ENCODE data around the gene VPS13A.
A peak's percentile ranks its signal among the peaks of the same experiment; 100 is the strongest.
"Not testable (repeated sequence)": the region's sequence is repeated elsewhere in the genome, so short reads cannot be mapped to it uniquely, and the experiment has no call there.

VPS13A gene

DNA sequence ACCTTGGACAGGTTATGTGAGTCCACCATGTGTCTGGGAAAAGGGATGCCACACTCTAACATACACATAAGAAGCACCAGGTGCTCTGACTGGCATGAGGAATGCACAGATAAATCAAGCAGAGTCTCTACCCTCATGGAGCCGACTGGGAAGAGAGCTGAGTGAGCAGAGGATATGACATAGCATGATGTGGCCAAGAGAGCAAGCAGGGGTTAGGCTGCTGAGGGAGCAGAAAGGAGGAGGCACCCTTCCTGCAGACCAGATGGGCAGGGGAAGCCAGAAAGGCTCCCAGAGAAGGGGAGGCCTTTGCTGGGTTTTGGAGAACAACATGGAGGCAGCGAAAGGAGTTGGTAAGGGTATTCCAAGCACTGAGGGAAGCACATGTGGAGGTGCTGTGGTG, 247.7 kb downstream of the VPS13A start:
- no peak for DNase-seq (ENCODE audit: low spot score)

DNA sequence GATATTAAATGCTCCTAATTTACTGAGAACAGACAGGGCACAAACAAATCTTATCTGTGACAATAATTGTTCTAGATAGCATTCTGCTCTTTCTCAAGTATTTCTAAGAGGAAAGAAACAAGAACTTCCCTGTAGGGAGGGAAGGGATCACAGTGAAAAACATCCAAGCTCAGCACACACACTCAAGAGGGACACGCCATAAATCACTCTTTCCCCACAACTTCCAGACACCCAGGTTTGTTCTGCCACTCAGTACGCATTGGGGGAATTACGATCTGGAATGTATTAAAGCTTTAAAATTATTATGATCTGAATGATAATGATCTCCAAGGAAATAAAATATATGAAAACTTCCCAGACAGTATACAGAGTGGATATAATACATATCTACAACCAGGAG, 249.4 kb downstream of the VPS13A start:
- DNase-seq (ENCODE audit: low spot score) = no peak

DNA sequence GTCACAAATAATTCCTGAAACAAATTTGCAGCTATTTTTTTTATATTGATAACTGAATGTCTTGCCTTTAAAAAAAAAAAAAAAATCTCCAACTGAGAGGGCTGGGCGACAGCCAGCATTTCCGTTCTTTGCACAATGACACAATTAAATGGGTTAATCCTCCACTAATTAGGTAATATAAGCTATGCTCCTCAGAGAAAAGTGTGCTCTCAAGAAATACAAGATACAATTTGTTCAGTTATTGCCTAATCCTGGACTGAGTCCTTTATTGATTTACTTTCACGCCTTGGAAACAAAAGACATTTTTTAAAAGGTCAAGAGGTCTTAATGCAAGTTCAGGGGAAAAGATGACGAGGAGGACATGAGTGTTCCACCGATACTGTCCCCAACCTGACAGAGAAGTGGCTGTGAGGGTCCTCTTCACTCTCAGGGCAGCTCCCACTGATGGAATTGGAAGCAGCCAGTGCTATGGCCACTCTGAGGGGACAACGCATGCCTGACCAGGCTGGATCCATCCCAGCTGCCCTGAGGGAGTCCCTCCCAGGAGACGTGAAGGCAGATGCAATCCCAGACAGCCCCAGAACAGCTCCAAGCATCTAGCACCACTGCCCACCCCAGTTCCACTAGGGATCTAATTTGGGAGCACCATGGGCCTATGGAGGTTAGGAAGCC, 250.1 kb downstream of the VPS13A start:
- no peak for DNase-seq (ENCODE audit: low spot score)

DNA sequence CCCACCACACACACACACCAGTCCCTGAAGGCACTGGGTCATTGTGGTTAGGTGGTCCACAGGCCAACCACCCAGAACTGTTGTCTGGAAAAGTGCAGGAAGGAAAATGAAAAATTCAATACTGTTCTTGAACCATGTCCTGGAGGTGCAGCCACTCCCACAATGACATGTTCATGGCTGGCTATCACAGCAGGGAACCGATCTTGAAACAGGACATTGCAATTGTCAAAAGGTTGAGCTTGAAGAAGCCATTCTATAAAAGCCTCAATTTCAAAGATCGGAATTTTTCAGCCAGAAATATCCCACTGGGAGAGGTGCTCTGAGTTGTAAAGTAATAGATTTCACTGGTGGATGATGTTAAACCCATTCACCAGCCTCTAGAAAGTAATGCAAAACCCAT, 252.6 kb downstream of the VPS13A start:
- no peak for DNase-seq (ENCODE audit: low spot score)

DNA sequence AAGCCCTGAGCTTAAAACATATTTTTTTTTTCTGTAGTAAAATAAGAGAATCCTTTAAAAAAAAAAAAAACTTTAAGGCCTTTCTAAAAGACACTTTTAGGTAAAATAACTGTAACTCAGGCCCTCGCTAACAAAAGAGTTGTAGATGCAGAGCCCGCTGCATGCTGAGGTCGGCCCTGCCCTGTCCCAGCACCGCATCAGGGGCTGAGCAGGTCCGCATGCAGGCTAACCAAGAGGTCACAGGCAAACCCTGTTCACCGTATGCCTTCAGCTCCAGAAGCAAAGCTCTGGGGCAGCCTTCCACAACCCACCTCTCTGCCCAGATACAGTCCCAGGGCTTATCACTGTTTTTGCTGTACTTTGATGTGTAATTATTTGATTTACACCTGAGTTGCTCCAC, 254.7 kb downstream of the VPS13A start:
- DNase-seq (ENCODE audit: low spot score) = no peak

DNA sequence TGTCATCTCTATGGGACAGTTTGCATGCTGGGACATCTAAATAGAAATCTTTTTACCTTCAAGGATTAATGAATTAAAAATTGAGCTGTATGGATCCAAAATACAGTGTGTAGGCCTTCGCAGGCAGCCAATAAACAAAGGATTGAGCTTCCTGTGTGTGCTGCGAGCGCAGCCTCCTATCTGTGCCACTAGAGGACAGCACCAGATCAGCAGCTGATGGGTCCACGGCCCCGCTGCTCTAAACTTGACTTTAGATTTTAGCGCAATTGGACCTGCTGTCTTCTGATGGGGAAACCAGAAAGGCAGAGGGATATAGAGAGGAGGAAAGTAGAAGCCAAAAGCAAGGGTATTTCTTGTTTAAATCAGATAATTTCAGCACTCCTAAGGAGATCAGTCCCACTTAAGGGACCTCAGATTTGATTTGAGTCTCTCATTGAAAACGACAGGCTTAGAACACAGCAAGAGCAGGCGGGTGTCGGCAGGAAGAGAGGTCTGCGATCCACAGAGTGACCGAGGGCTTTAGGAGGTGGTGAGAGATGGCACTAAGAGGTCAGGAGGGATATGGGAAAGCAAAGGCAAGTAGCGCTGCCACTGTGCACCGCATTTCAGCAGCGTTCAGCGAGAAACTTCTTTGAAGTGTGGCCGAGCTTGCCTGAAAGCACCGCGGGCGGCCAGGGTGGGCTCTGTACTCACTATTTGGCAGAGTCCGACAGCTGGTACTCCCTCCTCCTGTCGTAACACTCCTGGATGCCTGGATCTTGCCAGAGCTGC, 256.5 kb downstream of the VPS13A start:
- DNase-seq (ENCODE audit: low spot score) = peak; percentile 73

DNA sequence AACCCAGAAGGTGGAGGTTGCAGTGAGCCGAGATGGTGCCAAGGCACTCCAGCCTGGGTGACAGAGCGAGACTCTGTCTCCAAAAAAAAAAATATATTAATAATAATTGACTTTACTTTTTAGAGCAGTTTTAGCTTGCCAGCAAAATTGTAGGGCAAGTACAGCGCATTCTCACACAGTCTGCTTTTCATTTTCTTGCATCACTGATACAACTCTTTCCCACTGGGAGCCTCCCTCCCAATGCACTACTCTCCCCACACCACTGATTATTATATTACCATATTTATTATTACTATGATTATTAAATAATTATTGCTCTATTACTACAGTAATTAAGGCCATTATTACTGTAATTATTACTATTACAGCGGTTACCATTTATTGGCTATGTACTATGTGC, 257.9 kb downstream of the VPS13A start:
- DNase-seq (ENCODE audit: low spot score) = no peak

DNA sequence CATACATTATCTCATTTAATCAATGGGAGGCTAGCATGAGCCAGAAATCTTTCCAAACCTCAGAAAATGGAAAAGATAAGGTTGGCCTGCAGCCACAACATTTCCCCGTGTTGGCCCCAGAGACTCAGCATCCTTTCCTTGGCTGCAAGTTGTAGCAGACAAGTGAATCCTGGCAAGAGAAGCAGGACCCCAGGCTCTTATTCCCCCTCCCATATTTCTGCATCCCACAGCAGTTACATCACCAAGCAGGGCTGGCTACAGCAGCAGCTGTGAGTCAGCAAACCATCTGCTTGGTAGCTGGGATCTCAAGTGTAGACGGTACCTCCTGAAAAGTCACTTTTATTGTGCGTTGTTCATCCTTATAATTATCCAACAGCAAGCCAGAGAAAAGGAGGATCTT, 258.4 kb downstream of the VPS13A start:
- no peak for DNase-seq (ENCODE audit: low spot score)

DNA sequence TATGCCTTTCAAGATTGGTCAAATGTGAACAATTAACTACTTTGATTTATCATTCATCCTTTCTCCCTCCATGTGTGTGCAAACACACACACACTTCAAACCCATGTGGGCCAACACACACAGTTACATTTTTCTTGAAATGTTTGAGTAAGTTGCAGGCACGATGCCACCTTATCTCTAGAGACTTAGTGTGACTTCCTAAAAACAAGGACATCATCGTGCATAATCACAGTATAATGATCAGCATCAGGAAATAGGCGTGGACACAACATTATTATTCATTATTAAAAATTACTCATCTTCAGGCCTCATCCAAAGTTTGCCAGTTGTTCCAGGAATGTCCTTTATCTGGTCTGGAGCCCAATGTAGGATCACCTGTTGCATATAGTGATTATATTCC, 261.3 kb downstream of the VPS13A start:
- DNase-seq (ENCODE audit: low spot score) = no peak

DNA sequence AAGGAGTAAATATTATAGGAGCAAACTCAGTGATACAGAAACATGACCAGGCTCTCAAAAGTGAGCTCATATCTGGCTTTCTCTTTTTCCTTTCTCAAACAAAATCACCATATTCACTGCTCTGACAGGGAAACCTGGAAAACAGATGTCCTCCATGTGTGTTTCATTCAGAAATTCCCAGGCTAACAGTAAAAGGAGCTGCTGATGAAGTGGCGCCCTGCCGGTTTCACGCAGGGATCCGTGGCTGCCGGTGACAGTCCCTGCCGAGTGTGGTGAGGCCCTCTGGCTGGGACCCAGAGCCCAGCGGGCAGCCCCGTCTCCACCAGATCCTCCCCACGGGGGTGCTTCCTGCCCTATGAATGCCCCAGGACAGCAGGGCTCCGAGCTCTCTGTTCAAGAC, 262.7 kb downstream of the VPS13A start:
- DNase-seq (ENCODE audit: low spot score) = no peak

DNA sequence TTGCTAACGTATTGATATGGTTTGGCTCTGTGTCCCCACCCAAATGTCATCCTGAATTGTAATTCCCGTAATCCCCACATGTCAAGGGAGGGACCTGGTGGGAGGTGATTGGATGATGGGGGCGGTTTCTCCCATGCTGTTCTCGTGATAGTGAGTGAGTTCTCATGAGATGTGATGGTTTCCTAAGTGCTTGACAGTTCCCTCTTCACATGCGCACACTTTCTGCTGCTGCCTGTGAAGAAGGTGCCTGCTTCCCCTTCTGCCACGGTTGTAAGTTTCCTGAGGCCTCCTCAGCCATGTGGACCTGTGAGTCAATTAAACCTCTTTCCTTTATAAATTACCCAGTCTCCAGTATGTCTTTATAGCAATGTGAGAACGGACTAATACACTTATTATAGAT, 263.8 kb downstream of the VPS13A start:
- DNase-seq (ENCODE audit: low spot score) = not testable (repeated sequence)

DNA sequence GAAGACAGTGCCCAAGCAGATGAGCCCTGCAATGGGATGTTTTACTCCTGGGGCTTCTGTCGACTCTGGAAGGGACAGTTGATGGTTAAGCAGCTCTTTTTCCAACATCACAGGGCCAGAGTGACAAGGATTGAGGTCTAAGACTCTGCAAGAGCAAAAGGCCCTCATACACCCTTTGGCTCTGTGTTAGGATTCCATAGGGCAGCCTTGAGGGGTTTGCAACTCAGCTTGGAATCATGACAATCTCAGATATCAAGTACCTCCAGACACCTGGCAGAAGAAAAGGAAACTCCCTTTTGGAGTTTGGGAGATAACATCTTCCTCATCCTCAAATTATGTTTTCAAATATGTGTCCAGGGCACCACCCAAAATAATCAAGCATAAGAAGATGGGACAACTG, 265.1 kb downstream of the VPS13A start:
- DNase-seq (ENCODE audit: low spot score) = no peak

DNA sequence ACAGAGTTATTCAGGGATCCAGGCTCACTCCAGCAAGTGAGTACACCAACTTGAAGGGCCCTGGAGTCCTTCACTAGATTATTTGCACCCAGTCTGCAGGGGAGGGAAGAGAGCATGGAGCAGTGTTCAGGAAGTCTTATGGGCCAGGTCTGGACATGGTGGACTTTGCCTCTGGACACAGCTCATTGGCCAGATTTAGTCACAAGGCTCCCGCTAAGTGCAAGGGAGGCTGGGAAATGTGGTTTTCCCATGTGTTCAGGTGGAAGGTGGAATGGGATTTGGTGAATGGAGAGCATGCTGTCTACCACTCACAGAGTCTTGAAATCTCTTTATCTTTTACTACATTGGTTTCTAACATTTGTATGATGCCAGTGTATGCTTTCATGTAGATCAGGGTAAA, 270.3 kb downstream of the VPS13A start:
- no peak for DNase-seq (ENCODE audit: low spot score)

DNA sequence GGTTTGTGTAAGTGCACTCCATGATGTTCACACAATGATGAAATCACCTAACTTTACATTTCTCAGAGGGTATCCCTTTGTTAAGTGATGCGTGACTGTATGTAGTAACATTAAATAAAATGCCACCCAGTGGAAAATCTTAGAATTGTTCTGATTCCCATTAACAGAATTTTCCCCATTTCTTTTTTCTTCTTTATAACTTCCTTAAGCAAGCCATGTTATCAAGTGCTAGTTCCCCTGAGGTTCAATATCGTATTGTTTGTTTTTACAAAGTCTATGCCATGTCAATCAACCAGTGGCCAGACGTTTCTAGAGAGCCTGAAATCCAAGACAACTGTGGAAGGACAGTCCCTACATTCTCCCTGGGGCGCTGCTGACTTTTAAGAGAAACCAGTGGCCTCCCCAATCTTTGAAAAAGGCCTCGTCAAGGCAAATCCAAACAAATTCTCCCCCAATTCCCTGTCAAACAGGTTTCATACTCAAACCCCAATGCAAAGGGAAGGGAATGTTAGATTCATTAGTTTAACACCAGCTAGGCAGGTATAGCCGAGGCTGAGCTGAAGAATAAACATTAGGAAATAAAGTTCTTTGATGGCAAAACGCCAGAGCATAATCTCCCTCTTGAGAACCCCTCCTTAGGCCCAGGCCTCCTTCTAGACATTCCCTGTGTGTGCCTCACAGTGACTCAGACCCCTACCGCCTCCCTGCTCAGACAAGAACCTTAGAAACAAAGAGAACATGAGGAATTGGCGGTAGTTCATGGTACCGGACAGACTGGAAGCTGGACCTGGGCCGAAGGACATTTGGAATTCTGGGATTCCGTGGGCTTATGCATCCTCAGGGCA, 272.1 kb downstream of the VPS13A start:
- DNase-seq (ENCODE audit: low spot score) = no peak

DNA sequence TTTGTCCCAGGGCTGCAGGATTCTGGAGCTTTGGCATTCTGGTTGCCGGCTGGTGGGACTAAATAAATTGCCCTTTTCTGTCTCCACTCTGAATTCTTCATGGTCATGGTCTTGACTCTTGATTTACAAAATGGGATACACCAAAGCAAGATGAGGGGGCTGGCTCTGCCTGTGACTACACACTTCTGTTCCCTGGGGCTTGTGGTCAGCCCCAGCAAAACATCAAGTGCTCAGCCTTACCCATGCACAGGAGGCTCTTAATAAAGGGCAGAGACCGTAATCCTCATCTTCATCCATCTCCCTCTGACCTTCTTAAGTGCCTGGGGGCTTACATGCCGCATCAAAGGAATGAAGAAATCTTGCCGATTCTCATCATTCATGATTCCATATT, 272.7 kb downstream of the VPS13A start:
- no peak for DNase-seq (ENCODE audit: low spot score)

DNA sequence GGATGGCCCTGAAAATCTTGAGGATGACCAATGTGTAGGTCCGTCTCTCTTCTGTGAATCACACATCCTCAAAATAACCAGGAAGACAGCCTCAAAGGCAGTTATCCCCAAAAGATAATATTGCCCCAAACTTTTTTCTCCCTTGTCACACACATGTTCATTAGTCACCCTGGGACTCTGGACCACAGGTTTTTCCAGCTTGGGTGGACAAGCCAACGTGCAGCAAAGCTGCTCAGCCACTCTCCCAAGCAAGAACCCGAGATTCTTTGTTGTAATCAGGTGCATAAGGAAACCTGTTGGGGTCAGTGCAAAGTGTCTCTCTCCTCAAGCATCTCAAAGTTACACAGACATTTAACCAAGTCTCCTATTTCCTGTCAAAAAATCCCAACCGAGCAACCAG, 274.2 kb downstream of the VPS13A start:
- DNase-seq (ENCODE audit: low spot score) = no peak

DNA sequence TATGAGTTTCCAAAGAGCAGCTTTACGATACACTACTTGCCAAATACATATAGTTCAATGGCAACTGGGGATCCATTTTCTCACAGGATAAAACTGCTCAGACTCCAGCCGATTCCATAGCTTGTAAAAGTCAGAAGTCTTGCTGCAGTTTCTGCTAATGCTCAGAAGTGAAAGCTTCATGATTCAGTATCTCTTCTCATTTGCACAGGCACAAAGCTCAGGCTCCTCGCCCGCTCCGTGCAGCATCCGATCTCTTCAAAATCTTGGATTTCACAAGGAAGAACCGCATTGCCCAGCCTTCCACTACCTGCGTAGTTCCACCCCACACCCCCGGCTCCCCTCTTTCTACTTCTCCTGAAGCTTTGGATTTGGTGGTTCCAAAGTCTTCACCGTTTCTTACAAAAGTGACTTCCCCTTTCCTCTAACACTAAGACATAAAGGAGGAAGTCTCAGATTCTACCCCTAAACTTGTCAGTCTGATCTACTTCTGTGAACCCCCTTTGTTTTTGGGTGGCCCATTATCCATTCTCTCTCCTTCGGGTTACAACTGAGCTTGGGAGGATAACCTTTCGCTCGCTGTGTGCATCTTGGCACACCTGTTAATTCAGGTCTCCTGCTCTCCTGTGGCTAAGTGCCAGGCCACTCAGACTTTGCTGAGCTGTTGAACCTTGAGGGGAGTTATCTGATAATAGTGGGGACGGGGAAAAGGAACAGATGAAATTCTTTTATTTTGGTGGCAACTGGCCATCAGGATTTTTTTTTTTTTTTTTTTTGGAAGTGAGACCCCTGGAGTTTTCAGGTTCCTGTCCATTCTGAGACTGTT, 276.7 kb downstream of the VPS13A start:
- DNase-seq (ENCODE audit: low spot score) = no peak

DNA sequence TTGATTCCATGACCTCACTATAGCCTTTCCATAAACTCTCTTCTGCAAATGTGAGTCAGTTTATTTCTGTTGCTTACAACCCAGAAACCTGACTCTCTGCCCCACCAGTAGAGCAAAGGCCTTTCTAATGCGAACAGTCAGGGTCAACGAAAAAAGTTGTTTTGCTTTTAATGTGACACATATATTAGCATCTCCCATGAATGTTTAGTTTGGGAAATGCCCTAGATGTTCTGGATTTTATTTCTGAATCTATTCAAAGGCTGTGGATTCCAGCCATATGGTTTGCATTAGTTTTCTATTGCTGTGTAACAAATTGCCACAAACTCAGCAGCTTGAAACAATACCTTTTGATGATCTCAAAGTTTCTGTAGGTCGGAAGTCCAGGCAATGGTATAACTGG, 277.3 kb downstream of the VPS13A start:
- DNase-seq (ENCODE audit: low spot score) = no peak

DNA sequence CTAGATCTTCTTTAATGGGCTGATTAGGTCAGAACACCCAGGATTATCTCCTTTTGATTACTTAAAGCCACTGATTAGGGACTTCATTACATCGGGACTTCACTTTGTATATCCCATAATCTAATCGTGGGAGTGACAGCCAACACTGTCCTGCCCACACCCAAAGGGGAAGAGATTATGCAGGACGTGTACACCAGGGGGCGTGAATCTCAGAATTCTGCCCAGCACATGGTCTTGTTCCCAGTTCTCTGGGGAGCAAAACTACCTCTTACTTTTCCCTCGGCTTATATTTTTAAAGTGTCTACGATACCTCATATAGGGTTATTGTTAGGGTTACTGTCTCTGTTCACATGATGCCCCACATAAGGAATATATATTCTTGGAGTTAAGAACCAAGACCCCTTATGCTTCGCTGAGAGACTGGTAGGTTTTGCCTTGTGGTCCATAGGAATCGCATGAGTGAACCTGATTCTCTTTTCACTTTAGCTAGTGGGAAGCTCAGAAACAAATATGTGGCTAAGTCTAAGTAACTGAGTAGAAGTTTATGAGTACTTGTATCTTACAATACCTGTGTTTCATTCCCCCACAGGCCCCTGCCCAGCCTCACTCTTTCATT, 278.1 kb downstream of the VPS13A start:
- DNase-seq (ENCODE audit: low spot score) = peak; percentile 44

DNA sequence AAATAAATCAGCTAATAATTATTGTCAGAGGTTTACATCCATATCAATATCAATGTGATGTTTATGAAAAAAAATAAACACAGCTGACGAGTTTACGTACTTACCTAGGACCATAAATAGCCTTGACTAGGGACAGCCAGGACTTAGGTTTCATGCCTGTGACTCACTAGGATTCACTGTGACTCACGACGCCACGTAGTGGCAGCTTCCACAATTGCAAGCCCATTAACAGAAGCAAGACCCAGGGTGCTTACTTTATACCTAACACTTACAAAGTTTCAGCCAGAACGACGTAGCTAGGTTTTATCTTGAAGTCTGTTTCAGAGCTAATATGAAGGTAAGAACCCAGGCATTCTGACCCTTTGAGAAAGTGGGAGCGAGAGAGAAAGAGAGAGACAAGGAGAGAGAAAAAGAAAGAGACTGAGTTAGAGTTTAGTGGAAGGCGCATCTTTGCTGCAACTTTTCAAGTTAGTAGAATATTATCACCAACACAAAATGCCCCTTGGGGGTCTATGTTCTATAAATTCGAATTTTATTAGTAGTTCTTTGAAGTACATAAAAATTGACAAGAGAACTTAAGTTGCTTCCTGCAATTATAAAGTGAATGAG, 279.6 kb downstream of the VPS13A start:
- peak; percentile 60 for DNase-seq (ENCODE audit: low spot score)

DNA sequence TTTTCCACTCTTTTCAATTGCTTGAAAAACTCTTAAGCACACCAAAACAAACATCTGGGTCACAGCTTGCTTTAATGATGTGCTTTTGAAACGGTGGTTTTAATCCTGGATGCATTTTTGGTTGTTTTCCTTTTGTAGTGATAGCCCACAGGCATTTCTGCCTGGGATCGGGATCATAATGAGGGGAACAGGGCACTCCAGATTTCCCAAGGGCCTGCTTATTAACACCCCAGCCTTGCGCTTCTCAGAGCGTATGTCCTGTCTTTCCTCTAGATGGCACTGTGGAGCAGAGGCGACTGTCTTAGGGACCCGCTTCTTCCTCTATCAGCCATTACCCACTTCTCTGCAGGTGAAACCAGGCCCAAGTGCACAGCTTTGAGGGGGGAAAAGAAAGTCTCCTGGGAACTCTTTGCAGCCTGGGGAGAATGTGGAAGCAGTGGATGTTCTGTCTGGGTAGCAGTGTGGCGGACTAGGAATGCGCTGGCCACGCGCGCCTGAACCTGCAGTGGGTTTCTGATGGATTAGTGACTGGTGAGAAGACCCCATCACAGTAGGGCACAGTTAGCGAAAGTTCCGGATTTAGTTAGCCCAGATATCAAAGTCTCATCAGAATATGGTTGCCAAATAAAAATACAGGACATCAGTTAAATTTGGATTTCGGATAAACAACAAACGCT, 280.7 kb downstream of the VPS13A start:
- DNase-seq (ENCODE audit: low spot score) = peak; percentile 58
